ENCODE measurements around the gene SLC34A3. TPM values are rescaled to one million over a fixed set of nuclear protein-coding genes. Genes with fewer than 3 reads are reported as not detected.
A peak's percentile ranks its signal among the peaks of the same experiment; 100 is the strongest.

Gene SLC34A3
- total RNA-seq, 1 donor from 2014 or later = not detected

DNA sequence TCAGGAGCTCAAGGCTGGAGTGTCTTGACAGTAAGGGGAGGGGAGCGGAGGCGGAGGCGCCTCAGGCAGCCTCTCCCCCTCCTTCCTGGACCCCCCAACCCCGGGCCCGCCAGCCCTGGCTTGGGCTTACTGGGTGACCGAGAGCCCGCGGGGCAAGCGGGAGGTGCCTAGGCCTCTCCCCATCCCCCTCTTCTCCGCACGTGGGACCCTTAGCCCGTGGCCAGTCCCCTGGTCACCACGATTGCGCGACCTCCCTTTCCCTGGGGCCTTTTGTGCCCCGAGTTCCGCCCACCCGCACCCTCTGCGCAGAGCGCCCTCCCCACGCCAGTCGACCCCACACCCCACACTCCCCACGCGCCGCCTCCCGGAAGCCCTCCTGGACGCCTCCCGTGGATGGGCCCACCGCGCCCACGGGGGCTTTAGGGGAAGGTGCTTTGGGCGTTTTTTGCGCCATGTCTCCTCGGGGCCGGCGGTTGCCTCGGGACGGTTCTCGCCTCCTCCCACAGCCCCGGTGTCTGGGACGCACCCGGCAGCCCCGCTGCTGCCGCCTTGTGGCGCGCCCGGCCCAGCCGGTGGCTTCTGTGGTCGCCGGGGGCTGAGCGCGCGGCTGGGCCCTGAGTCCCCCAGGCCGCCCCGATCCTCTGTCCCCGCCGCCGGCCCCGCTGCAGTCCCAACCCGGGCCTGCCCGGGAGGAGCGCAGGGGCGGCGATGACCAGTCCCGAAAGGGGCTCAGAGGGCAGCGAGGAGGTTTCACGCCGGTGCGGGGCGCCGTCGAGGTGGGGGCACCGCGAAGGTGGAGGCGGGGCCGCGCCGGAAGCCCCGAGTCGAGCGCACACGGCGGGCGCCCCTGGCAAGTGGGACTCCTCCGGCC lies 50.0 kb downstream of the SLC34A3 start:
- TF ChIP-seq, protein P1, sequence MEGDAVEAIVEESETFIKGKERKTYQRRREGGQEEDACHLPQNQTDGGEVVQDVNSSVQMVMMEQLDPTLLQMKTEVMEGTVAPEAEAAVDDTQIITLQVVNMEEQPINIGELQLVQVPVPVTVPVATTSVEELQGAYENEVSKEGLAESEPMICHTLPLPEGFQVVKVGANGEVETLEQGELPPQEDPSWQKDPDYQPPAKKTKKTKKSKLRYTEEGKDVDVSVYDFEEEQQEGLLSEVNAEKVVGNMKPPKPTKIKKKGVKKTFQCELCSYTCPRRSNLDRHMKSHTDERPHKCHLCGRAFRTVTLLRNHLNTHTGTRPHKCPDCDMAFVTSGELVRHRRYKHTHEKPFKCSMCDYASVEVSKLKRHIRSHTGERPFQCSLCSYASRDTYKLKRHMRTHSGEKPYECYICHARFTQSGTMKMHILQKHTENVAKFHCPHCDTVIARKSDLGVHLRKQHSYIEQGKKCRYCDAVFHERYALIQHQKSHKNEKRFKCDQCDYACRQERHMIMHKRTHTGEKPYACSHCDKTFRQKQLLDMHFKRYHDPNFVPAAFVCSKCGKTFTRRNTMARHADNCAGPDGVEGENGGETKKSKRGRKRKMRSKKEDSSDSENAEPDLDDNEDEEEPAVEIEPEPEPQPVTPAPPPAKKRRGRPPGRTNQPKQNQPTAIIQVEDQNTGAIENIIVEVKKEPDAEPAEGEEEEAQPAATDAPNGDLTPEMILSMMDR (IDR thresholded peaks at IDR 0.05; ENCODE audit: borderline replicate concordance) = peak; percentile 70

DNA sequence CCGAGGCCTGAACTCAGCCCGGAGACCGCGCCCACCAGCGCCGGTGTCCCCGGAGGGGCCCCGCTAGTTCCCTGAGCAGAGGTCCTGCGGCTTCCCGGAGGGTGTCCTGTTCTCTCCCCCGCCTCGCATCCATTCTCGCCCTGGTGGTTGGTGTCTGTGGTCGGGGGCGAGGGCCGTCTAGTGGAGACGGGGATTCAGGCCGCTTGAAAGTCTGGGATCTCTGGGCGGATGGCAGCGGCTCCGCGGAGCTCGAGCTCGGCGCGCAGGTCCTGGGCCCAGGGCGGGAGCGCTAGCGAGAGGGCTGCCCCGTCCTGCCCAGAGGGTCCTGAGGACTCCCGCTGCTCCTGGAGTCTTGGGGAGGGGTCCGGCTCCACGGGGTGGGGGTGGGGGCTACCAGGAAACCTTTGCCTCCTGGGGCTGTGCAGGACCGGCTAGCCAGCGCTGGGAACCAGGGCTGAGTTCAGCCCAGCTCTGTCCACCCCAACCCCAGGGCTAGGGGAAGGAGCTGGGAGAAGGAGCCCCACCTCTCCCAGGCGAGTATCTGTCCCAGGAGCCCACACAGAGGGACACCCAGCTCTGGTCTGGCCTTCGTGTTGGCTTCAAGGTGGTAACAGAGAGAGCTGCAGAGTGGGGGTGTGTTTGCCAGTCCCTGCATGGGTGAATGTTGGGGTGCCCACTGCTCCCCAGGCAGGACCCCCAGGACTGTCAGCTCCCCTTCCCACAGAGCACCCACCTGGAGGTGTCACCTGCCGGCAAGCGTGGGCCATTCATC lies 50.8 kb downstream of the SLC34A3 start:
- peak overlapping the region; percentile 44 for H3K4me3 ChIP-seq
- H3K27me3 ChIP-seq (ENCODE audit: low read depth) = peaks cover 7% of the 10 kb centered on the region
- no peak for DNase-seq
- H3K36me3 ChIP-seq = peaks cover 31% of the 10 kb centered on the region
- intact Hi-C loops (cut with micrococcal nuclease) = no loop called here
- H3K4me1 ChIP-seq = peaks cover 50% of the 10 kb centered on the region
- peak overlapping the region; percentile 15 for H3K27ac ChIP-seq (replicated peaks)
- H3K9me3 ChIP-seq (replicated peaks) = peaks cover 4% of the 10 kb centered on the region
- TF ChIP-seq, protein P1 (IDR thresholded peaks at IDR 0.05; ENCODE audit: borderline replicate concordance) = no peak

More for the DNA sequence above, 50.0 kb downstream of the SLC34A3 start:
- Histone ChIP-seq H3K4me1 (peaks cover 58% of the 10 kb centered on the region), H3K4me3 (peak overlapping the region; percentile 44), H3K27me3 (ENCODE audit: low read depth) (peaks cover 7% of the 10 kb centered on the region), H3K36me3 (peaks cover 31% of the 10 kb centered on the region), H3K27ac (replicated peaks) (peak overlapping the region; percentile 15), H3K9me3 (replicated peaks) (peaks cover 4% of the 10 kb centered on the region)
- no peak for DNase-seq
- intact Hi-C loops (cut with micrococcal nuclease) = no loop called here

Other genes with a start within 250 kb of the SLC34A3 start
- gene LCNL1, start 247.9 kb upstream of the SLC34A3 start, total RNA-seq = 11.7 TPM
- 19.8 TPM for gene PAXX, start 238.5 kb upstream of the SLC34A3 start, total RNA-seq
- 1.6 TPM for gene CLIC3, start 234.3 kb upstream of the SLC34A3 start, total RNA-seq
- 29.9 TPM for gene ABCA2, start 202.7 kb upstream of the SLC34A3 start, total RNA-seq
- not detected for gene FUT7, start 198.8 kb upstream of the SLC34A3 start, total RNA-seq
- gene NPDC1, start 184.7 kb upstream of the SLC34A3 start, total RNA-seq = 63.9 TPM
- gene ENTPD2, start 176.8 kb upstream of the SLC34A3 start, total RNA-seq = 1.5 TPM
- 0.25 TPM for gene SAPCD2, start 160.3 kb upstream of the SLC34A3 start, total RNA-seq
- gene UAP1L1, start 153.4 kb upstream of the SLC34A3 start, total RNA-seq = 11.5 TPM
- 20.6 TPM for gene MAN1B1, start 143.9 kb upstream of the SLC34A3 start, total RNA-seq
- gene DPP7, start 116.2 kb upstream of the SLC34A3 start, total RNA-seq = 130 TPM
- not detected for gene GRIN1, start 91.7 kb upstream of the SLC34A3 start, total RNA-seq
- gene LRRC26, start 60.9 kb upstream of the SLC34A3 start, total RNA-seq = not detected
- gene TMEM210, start 58.8 kb upstream of the SLC34A3 start, total RNA-seq = not detected
- gene ANAPC2, start 42.3 kb upstream of the SLC34A3 start, total RNA-seq = 34.7 TPM
- gene SSNA1, start 42.2 kb upstream of the SLC34A3 start, total RNA-seq = 72.3 TPM
- gene TPRN, start 30.2 kb upstream of the SLC34A3 start, total RNA-seq = 18.0 TPM
- 47.6 TPM for gene TMEM203, start 25.3 kb upstream of the SLC34A3 start, total RNA-seq
- 6.5 TPM for gene NDOR1, start 25.2 kb upstream of the SLC34A3 start, total RNA-seq
- gene RNF208, start 8.7 kb upstream of the SLC34A3 start, total RNA-seq = 31.5 TPM
- gene CYSRT1, start 5.7 kb upstream of the SLC34A3 start, total RNA-seq = 0.27 TPM
- gene RNF224, start 3.4 kb upstream of the SLC34A3 start, total RNA-seq = not detected
- 463 TPM for gene TUBB4B, start 10.4 kb downstream of the SLC34A3 start, total RNA-seq
- gene STPG3, start 20.4 kb downstream of the SLC34A3 start, total RNA-seq = 0.58 TPM
- gene NELFB, start 24.4 kb downstream of the SLC34A3 start, total RNA-seq = 35.2 TPM
- 16.3 TPM for gene TOR4A, start 46.8 kb downstream of the SLC34A3 start, total RNA-seq
- 5.1 TPM for gene NRARP, start 71.4 kb downstream of the SLC34A3 start, total RNA-seq
- 9.2 TPM for gene EXD3, start 192.3 kb downstream of the SLC34A3 start, total RNA-seq
- gene NOXA1, start 192.5 kb downstream of the SLC34A3 start, total RNA-seq = 2.0 TPM
- not detected for gene ENTPD8, start 210.5 kb downstream of the SLC34A3 start, total RNA-seq
- 9.8 TPM for gene NSMF, start 228.4 kb downstream of the SLC34A3 start, total RNA-seq